Cardiac fibroblast (primary cell): ENCODE measurements around the gene PVR.
"Not testable (repeated sequence)": the region's sequence is repeated elsewhere in the genome, so short reads cannot be mapped to it uniquely, and the experiment has no call there.

Experiments
- DNase-seq, 2 donors: peaks; one replicate each; pipeline versions ENCODE4 v3.0.0 to v3.0.0-alpha.2; 2010; ENCODE audit warnings: low read depth in 2 of 2
- H3K4me3 ChIP-seq, 2 donors: replicated peaks in 1 of 2; 1 replicate in 1 of 2; 2 replicates in 1 of 2; pipeline ENCODE4 v1.5.1; 2011; ENCODE audit warnings: low read depth in 2 of 2, low read length in 2 of 2, mild to moderate bottlenecking in 2 of 2, moderate library complexity in 1 of 2
- TF ChIP-seq, protein P1 (sequence below): IDR thresholded peaks from one replicate; pipeline ENCODE4 v1.5.1; 2011; ENCODE audit warnings: low read depth, mild to moderate bottlenecking, low read length, inconsistent platforms

Gene PVR

GRCh38 chr19:44626048-44626624 is 17.6 kb upstream of the PVR start:
- DNase-seq: peak; percentile 90 to 98
- no peak overlapping the region for H3K4me3 ChIP-seq
- TF ChIP-seq, protein P1, sequence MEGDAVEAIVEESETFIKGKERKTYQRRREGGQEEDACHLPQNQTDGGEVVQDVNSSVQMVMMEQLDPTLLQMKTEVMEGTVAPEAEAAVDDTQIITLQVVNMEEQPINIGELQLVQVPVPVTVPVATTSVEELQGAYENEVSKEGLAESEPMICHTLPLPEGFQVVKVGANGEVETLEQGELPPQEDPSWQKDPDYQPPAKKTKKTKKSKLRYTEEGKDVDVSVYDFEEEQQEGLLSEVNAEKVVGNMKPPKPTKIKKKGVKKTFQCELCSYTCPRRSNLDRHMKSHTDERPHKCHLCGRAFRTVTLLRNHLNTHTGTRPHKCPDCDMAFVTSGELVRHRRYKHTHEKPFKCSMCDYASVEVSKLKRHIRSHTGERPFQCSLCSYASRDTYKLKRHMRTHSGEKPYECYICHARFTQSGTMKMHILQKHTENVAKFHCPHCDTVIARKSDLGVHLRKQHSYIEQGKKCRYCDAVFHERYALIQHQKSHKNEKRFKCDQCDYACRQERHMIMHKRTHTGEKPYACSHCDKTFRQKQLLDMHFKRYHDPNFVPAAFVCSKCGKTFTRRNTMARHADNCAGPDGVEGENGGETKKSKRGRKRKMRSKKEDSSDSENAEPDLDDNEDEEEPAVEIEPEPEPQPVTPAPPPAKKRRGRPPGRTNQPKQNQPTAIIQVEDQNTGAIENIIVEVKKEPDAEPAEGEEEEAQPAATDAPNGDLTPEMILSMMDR: no peak

GRCh38 chr19:44627631-44628030 is 16.1 kb upstream of the PVR start:
- TF ChIP-seq, protein P1: no peak
- DNase-seq: no peak
- no peak overlapping the region for H3K4me3 ChIP-seq

DNA sequence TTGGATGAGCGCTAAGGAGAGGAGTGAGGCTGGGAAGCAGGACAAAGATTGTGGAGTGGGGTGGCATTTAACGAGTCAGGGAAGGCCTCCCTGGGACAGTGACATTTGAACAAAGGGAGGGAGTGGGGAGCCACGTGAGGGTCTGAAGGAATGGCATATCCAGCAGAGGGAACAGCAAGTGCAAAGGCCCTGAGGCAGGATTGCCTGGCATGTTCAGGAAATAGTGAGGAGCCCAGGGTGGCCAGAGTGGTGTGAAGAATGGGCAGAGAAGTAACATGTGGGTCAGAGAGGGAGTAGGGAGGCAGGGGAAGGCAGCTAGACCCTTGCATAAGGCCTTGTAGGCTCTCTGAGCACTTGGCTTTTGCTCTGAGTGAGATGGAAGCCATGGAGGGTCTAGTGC is 14.9 kb upstream of the PVR start:
- TF ChIP-seq, protein P1: no peak

GRCh38 chr19:44631611-44632010 is 12.1 kb upstream of the PVR start:
- DNase-seq, H3K4me3 ChIP-seq: not testable (repeated sequence)

More for the DNA sequence above, 14.9 kb upstream of the PVR start:
- no peak overlapping the region for H3K4me3 ChIP-seq
- no peak for DNase-seq

DNA sequence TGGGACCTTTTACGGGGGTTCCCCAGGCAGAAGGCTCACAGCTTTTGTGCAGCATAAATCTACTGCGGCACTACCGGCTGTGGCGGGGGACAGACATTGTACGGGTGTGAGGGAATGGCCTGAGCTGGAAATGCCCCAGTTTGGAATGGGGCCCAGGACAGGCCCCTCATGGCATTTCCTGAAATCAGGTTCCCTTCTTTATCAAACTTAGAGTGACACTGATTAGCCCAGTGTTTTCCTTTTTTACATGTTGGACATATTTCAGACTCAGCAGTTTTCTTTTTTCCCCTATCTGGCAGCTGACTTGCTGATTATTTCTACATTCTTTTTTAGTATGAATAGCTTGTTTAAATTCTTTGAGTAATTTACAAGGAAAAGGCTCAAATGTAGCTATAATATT is 9.7 kb upstream of the PVR start:
- H3K4me3 ChIP-seq, DNase-seq: not testable (repeated sequence)

DNA sequence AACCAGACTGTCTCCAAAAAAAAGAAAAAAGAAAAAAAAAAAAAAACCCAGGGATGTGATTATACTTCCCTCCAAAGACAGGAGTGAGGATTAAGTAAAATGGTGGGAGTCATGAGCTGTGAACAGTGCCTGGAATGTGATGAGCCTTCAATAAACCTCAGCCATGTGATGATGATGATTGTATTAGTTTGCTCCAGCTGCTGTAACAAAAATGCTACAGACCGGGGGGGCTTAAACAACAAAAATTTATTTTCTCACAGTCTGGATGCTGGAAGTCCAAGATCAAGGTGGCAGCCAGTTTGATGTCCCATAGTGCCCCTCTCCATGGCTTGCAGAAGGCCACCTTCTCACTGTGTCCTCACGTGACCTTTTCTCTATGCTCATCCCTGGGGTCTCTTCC is 8.9 kb upstream of the PVR start:
- no peak for DNase-seq
- TF ChIP-seq, protein P1: no peak
- H3K4me3 ChIP-seq: no peak overlapping the region

DNA sequence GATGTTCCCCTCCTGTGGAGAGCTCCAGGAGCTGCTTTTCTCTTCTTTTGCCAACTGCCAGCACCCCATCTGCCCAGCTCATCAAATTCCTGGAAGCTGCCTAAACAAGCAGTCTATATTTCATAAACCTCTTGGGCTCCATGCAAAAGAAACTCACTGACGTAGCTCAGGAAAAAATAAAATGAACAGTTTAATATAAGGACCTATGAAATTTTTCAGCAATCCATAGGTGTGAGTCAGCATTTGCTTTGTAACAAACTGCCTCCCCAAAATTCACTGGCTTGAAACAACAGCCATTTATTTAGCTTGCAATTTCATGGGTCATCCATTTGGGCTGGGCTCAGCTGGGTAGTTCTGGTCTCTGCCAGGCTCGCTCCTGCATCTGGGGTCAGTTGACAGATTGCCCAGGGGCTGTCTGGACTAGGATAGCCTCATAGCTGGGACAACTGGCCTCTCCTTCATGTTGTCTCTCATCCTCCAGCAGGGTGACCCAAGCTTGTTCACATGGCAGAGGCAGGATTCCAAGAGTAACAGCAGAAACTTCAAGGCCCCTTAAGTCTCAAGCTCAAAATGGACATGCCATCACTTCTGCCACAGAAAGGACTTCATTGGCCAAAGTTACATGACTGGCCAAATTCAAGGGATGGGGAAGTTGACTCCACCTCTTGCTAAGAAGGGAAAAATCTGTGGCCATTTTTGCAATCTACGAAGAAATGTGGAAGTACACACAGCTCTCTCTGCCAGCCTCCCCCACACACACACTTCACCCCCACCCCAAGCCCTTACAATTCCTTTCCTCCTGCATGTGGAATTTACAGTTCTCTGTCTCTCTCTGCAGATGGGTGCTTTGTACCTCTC is 7.9 kb upstream of the PVR start:
- DNase-seq: peak; percentile 31 to 72
- H3K4me3 ChIP-seq: no peak overlapping the region
- TF ChIP-seq, protein P1: no peak
